Measurements from ENCODE around the gene ALDH3A2. TPM values are rescaled to one million over a fixed set of nuclear protein-coding genes. Genes with fewer than 3 reads are reported as not detected.

Gene ALDH3A2
- total RNA-seq, 2 experiments from 2014 or later = 29.1 to 32.8 TPM

- peaks cover 1% of the 10 kb centered on the region for H3K27me3 Mint-ChIP-seq
- H3K27ac Mint-ChIP-seq = no peak overlapping the region
- POLR2A ChIA-PET = no interaction called here
- ATAC-seq (ENCODE audit: low read depth) (no peak), DNase-seq (no peak)
- no peak overlapping the region for H3K4me3 Mint-ChIP-seq
- H3K4me1 Mint-ChIP-seq = no peaks in the 10 kb centered on the region
- H3K36me3 Mint-ChIP-seq = no peaks in the 10 kb centered on the region
- H3K9me3 Mint-ChIP-seq = no peaks in the 10 kb centered on the region
Observed at GRCh38 chr17:19705771-19706770, 57.5 kb downstream of the ALDH3A2 start.

GRCh38 chr17:19706791-19707727 is 58.5 kb downstream of the ALDH3A2 start:
- ATAC-seq (ENCODE audit: low read depth) = no peak
- no peaks in the 10 kb centered on the region for H3K4me1 Mint-ChIP-seq
- POLR2A ChIA-PET = no interaction called here
- no peaks in the 10 kb centered on the region for H3K36me3 Mint-ChIP-seq
- no peak overlapping the region for H3K4me3 Mint-ChIP-seq
- no peak for DNase-seq
- no peaks in the 10 kb centered on the region for H3K9me3 Mint-ChIP-seq
- H3K27ac Mint-ChIP-seq = no peak overlapping the region
- peaks cover 1% of the 10 kb centered on the region for H3K27me3 Mint-ChIP-seq

GRCh38 chr17:19707728-19708221 is 59.2 kb downstream of the ALDH3A2 start:
- no peaks in the 10 kb centered on the region for H3K4me1 Mint-ChIP-seq
- H3K27ac Mint-ChIP-seq = no peak overlapping the region
- ATAC-seq (ENCODE audit: low read depth) (no peak), DNase-seq (no peak)
- H3K4me3 Mint-ChIP-seq = no peak overlapping the region
- H3K27me3 Mint-ChIP-seq = peaks cover 1% of the 10 kb centered on the region
- H3K9me3 Mint-ChIP-seq = no peaks in the 10 kb centered on the region
- H3K36me3 Mint-ChIP-seq = no peaks in the 10 kb centered on the region
- POLR2A ChIA-PET = no interaction called here

- H3K27ac Mint-ChIP-seq = no peak overlapping the region
- no peaks in the 10 kb centered on the region for H3K4me1 Mint-ChIP-seq
- no peaks in the 10 kb centered on the region for H3K36me3 Mint-ChIP-seq
- POLR2A ChIA-PET = no interaction called here
- H3K27me3 Mint-ChIP-seq = no peaks in the 10 kb centered on the region
- no peak for DNase-seq
- no peak for ATAC-seq (ENCODE audit: low read depth)
- no peaks in the 10 kb centered on the region for H3K9me3 Mint-ChIP-seq
- no peak overlapping the region for H3K4me3 Mint-ChIP-seq
Observed at GRCh38 chr17:19708431-19709175, 60.1 kb downstream of the ALDH3A2 start.

- no peak for ATAC-seq (ENCODE audit: low read depth)
- DNase-seq = no peak
- Mint-ChIP-seq H3K4me1 (no peaks in the 10 kb centered on the region), H3K36me3 (no peaks in the 10 kb centered on the region), H3K4me3 (no peak overlapping the region), H3K27me3 (no peaks in the 10 kb centered on the region), H3K9me3 (no peaks in the 10 kb centered on the region), H3K27ac (no peak overlapping the region)
- POLR2A ChIA-PET = no interaction called here
Observed at GRCh38 chr17:19709841-19710240, 61.3 kb downstream of the ALDH3A2 start.

- Mint-ChIP-seq H3K36me3 (no peaks in the 10 kb centered on the region), H3K27me3 (no peaks in the 10 kb centered on the region), H3K4me3 (no peak overlapping the region), H3K4me1 (no peaks in the 10 kb centered on the region), H3K9me3 (no peaks in the 10 kb centered on the region), H3K27ac (no peak overlapping the region)
- ATAC-seq (ENCODE audit: low read depth) (no peak), DNase-seq (no peak)
- POLR2A ChIA-PET = no interaction called here
Observed at GRCh38 chr17:19712436-19713004, 64.0 kb downstream of the ALDH3A2 start.

- H3K27me3 Mint-ChIP-seq = no peaks in the 10 kb centered on the region
- POLR2A ChIA-PET = no interaction called here
- no peaks in the 10 kb centered on the region for H3K4me1 Mint-ChIP-seq
- no peak overlapping the region for H3K4me3 Mint-ChIP-seq
- no peak for ATAC-seq (ENCODE audit: low read depth)
- H3K27ac Mint-ChIP-seq = no peak overlapping the region
- no peak for DNase-seq
- H3K9me3 Mint-ChIP-seq = no peaks in the 10 kb centered on the region
- no peaks in the 10 kb centered on the region for H3K36me3 Mint-ChIP-seq
Observed at GRCh38 chr17:19713462-19713861, 64.9 kb downstream of the ALDH3A2 start.

GRCh38 chr17:19713901-19714361 is 65.4 kb downstream of the ALDH3A2 start:
- ATAC-seq (ENCODE audit: low read depth) (no peak), DNase-seq (no peak)
- Mint-ChIP-seq H3K4me3 (no peak overlapping the region), H3K36me3 (no peaks in the 10 kb centered on the region), H3K27ac (no peak overlapping the region), H3K9me3 (no peaks in the 10 kb centered on the region), H3K27me3 (no peaks in the 10 kb centered on the region), H3K4me1 (no peaks in the 10 kb centered on the region)
- POLR2A ChIA-PET = no interaction called here

- no peak for ATAC-seq (ENCODE audit: low read depth)
- no peak for DNase-seq
- H3K27me3 Mint-ChIP-seq = no peaks in the 10 kb centered on the region
- H3K4me3 Mint-ChIP-seq = no peak overlapping the region
- POLR2A ChIA-PET = no interaction called here
- no peaks in the 10 kb centered on the region for H3K36me3 Mint-ChIP-seq
- H3K4me1 Mint-ChIP-seq = no peaks in the 10 kb centered on the region
- H3K27ac Mint-ChIP-seq = no peak overlapping the region
- H3K9me3 Mint-ChIP-seq = no peaks in the 10 kb centered on the region
Observed at GRCh38 chr17:19714542-19715411, 66.2 kb downstream of the ALDH3A2 start.

GRCh38 chr17:19716108-19717030 is 67.8 kb downstream of the ALDH3A2 start, which contains the start of gene SLC47A2:
TSS of gene SLC47A2 (minus strand) at chr17:19716584. CDS start at chr17:19716555, 29 bp downstream.
- Mint-ChIP-seq H3K9me3 (no peaks in the 10 kb centered on the region), H3K4me1 (no peaks in the 10 kb centered on the region), H3K36me3 (no peaks in the 10 kb centered on the region), H3K4me3 (no peak within 1 kb of the TSS), H3K27me3 (no peaks in the 10 kb centered on the region), H3K27ac (no peak within 1 kb of the TSS)
- no peak for DNase-seq
- no peak for ATAC-seq (ENCODE audit: low read depth)
- POLR2A ChIA-PET = no interaction called here

GRCh38 chr17:19717031-19717360 is 68.4 kb downstream of the ALDH3A2 start:
- Mint-ChIP-seq H3K4me3 (no peak overlapping the region), H3K9me3 (no peaks in the 10 kb centered on the region), H3K4me1 (no peaks in the 10 kb centered on the region), H3K27ac (no peak overlapping the region), H3K27me3 (no peaks in the 10 kb centered on the region), H3K36me3 (no peaks in the 10 kb centered on the region)
- ATAC-seq (ENCODE audit: low read depth) = no peak
- DNase-seq = no peak
- POLR2A ChIA-PET = no interaction called here
